ENCODE measurements around the gene DDX6. TPM values are rescaled to one million over a fixed set of nuclear protein-coding genes. Genes with fewer than 3 reads are reported as not detected.
A peak's percentile ranks its signal among the peaks of the same experiment; 100 is the strongest.

The DDX6 gene
- total RNA-seq, 1 donor from 2014 or later, result 332 TPM

GRCh38 chr11:118797510-118797909 is 6.5 kb upstream of the DDX6 start:
- Mint-ChIP-seq H3K27ac (no peak overlapping the region), H3K36me3 (no peaks in the 10 kb centered on the region), H3K4me3 (no peak overlapping the region), H3K27me3 (ENCODE audit: insufficient read depth, low read depth) (peaks cover 4% of the 10 kb centered on the region), H3K4me1 (peaks cover 17% of the 10 kb centered on the region), H3K9me3 (no peaks in the 10 kb centered on the region)
- Histone ChIP-seq H3K79me2 (ENCODE audit: low read depth) (no peaks in the 10 kb centered on the region), H3K4me2 (no peak overlapping the region), H3K4me1 (peaks cover 12% of the 10 kb centered on the region), H3K4me3 (no peak overlapping the region), H3F3A (ENCODE audit: low read depth) (peaks cover 12% of the 10 kb centered on the region), H3K27ac (no peak overlapping the region), H4K20me1 (ENCODE audit: low read depth) (no peaks in the 10 kb centered on the region), H3K9ac (no peak overlapping the region), H2AFZ (replicated peaks) (no peak overlapping the region), H3K27me3 (no peaks in the 10 kb centered on the region), H3K36me3 (no peaks in the 10 kb centered on the region), H3K9me3 (ENCODE audit: low read depth) (no peaks in the 10 kb centered on the region)
- TF ChIP-seq EZH2 (IDR thresholded peaks at IDR 0.05), result no peak
- no peak for DNase-seq (ENCODE audit: low spot score)

DNA sequence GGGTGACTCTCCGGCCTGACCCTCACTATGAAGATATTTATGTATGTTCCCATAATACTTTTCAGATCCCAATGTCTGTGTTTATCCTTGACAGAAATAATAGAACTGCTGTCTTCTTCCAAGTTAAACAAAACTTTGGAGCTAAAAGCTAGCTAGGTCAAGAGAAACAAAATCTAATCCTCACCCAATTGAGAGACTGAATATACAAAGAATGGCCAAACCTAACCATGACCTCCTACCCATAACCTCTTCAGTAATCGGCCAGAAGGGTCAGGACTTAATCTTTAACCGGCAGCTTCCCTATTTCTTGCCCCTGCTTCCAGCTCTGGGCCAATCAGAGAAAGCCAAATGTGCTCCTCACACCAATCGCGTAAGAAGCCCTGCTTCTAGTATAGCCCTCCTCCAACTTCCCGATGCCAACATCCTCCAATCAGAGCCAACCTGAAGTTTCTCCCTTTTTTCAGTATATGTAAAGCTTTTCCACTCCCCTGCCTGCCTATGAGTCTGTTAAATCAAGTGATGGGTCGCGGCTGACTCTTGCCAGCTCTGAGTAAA is 1.7 kb upstream of the DDX6 start:
- peaks cover 42% of the 10 kb centered on the region for H3K79me2 ChIP-seq (ENCODE audit: low read depth)
- H3K9me3 Mint-ChIP-seq, result no peaks in the 10 kb centered on the region
- no peak overlapping the region for H2AFZ ChIP-seq (replicated peaks)

DNA sequence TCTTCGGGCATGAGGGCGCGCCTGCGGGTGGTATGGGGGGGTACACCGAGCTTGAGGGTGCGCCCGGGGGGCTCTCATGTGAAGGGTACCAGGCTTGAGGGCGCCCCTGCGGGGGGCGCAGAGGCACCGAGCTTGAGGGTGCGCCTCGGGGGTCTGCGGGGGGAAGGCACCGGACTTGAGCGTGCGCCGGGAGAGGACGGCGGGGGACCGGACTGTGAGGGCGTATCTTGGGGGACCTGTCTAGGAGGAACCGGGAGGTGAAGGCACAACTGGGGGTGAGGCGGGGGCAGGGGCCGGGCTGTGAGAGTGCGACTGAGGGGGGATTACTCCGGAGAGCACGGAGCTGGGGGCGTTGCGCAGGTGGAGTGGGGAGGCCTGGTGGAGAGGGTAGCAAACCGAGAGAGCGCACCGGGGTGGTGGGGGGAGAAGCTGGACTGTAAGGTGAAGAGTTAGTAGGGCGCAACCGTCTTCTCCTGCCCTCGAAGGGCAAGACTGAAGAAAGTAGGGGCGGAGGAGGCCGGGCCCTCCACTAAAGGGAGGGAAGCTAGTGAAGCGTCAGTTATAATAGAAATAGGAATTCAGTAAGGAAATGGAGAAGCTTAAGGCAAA is 1.1 kb upstream of the DDX6 start:
- no peaks in the 10 kb centered on the region for H3K9me3 Mint-ChIP-seq
- Histone ChIP-seq H3K9ac (peak overlapping the region; percentile 97), H3K27me3 (no peaks in the 10 kb centered on the region), H3K4me3 (peak overlapping the region; percentile 82), H3K27ac (peak overlapping the region; percentile 97), H3K79me2 (ENCODE audit: low read depth) (peaks cover 48% of the 10 kb centered on the region), H3K36me3 (no peaks in the 10 kb centered on the region), H3K4me2 (peak overlapping the region; percentile 95), H2AFZ (replicated peaks) (peak overlapping the region; percentile 82), H4K20me1 (ENCODE audit: low read depth) (peaks cover 30% of the 10 kb centered on the region), H3F3A (ENCODE audit: low read depth) (peaks cover 25% of the 10 kb centered on the region), H3K4me1 (peaks cover 14% of the 10 kb centered on the region), H3K9me3 (ENCODE audit: low read depth) (no peaks in the 10 kb centered on the region)
- DNase-seq (ENCODE audit: low spot score), result peak; percentile 47
- H3K27me3 Mint-ChIP-seq (ENCODE audit: insufficient read depth, low read depth), result peaks cover 3% of the 10 kb centered on the region
- H3K4me1 Mint-ChIP-seq, result peaks cover 28% of the 10 kb centered on the region
- H3K4me3 Mint-ChIP-seq, result peak overlapping the region; percentile 99
- peak overlapping the region; percentile 99 for H3K27ac Mint-ChIP-seq
- peaks cover 6% of the 10 kb centered on the region for H3K36me3 Mint-ChIP-seq
- TF ChIP-seq EZH2phosphoT487 (IDR thresholded peaks at IDR 0.05), result no peak
- no peak for TF ChIP-seq EZH2 (IDR thresholded peaks at IDR 0.05)
- TF ChIP-seq CTCF (IDR thresholded peaks at IDR 0.05), result no peak

More for the DNA sequence above, 1.7 kb upstream of the DDX6 start:
- Histone ChIP-seq H4K20me1 (ENCODE audit: low read depth) (peaks cover 24% of the 10 kb centered on the region), H3K27me3 (no peaks in the 10 kb centered on the region), H3K4me2 (peak overlapping the region; percentile 95), H3K9me3 (ENCODE audit: low read depth) (no peaks in the 10 kb centered on the region), H3K4me1 (peaks cover 14% of the 10 kb centered on the region), H3K36me3 (no peaks in the 10 kb centered on the region), H3K4me3 (peak overlapping the region; percentile 82), H3K27ac (peak overlapping the region; percentile 97), H3K9ac (no peak overlapping the region), H3F3A (ENCODE audit: low read depth) (peaks cover 21% of the 10 kb centered on the region)
- Mint-ChIP-seq H3K4me3 (peak overlapping the region; percentile 99), H3K27ac (peak overlapping the region; percentile 99), H3K27me3 (ENCODE audit: insufficient read depth, low read depth) (peaks cover 3% of the 10 kb centered on the region), H3K36me3 (peaks cover 6% of the 10 kb centered on the region), H3K4me1 (peaks cover 28% of the 10 kb centered on the region)
- TF ChIP-seq EZH2phosphoT487 (IDR thresholded peaks at IDR 0.05), result no peak
- no peak for TF ChIP-seq EZH2 (IDR thresholded peaks at IDR 0.05)
- no peak for TF ChIP-seq CTCF (IDR thresholded peaks at IDR 0.05)
- DNase-seq (ENCODE audit: low spot score), result peak; percentile 91

Data from neural progenitor cell (in vitro differentiated cells).